Epithelial cell of proximal tubule (primary cell): ENCODE measurements around the gene STUM. TPM values are rescaled to one million over a fixed set of nuclear protein-coding genes. Genes with fewer than 3 reads are reported as not detected.

Experiments used
- DNase-seq: peaks from one replicate; pipeline ENCODE4 v3.0.0-alpha.2; 2011; ENCODE audit warnings: low read depth
- H3K4me3 ChIP-seq: 2 replicates; pipeline ENCODE4 v1.5.1; 2011; ENCODE audit warnings: low read depth, mild to moderate bottlenecking, low read length
- CTCF ChIP-seq: conservative IDR thresholded peaks from 2 replicates; pipeline ENCODE4 v1.5.1; 2012; ENCODE audit warnings: low read depth, mild to moderate bottlenecking, low read length
- total RNA-seq: library from RNA; depleted of rRNA; stranded (reverse); fragments of >200 nt; gene quantifications from 2 replicates; pipeline ENCODE4 v1.2.3, GENCODE V29; 2015

Gene STUM
- total RNA-seq, 1 donor from 2014 or later, result under 0.01 TPM

- no peak for TF ChIP-seq CTCF
- DNase-seq, result no peak
- H3K4me3 ChIP-seq, result no peak overlapping the region
Measured at GRCh38 chr1:226525750-226526149, 22.8 kb upstream of the STUM start.

GRCh38 chr1:226526801-226527595 lies 21.6 kb upstream of the STUM start:
- no peak for TF ChIP-seq CTCF
- no peak for DNase-seq
- H3K4me3 ChIP-seq, result no peak overlapping the region

GRCh38 chr1:226529891-226530290 lies 18.7 kb upstream of the STUM start:
- no peak overlapping the region for H3K4me3 ChIP-seq
- TF ChIP-seq CTCF, result no peak
- no peak for DNase-seq

- DNase-seq, result no peak
- H3K4me3 ChIP-seq, result no peak overlapping the region
- no peak for TF ChIP-seq CTCF
Measured at GRCh38 chr1:226530591-226530990, 18.0 kb upstream of the STUM start.

- TF ChIP-seq CTCF, result no peak
- no peak overlapping the region for H3K4me3 ChIP-seq
Measured at GRCh38 chr1:226531360-226532093, 17.0 kb upstream of the STUM start.

GRCh38 chr1:226532553-226532952 lies 16.0 kb upstream of the STUM start:
- TF ChIP-seq CTCF, result no peak
- H3K4me3 ChIP-seq, result no peak overlapping the region
- DNase-seq, result no peak

More at GRCh38 chr1:226531360-226532093, 17.0 kb upstream of the STUM start:
- DNase-seq, result no peak
